GM18498 (cell line): ENCODE measurements around the gene CRABP1.

Source experiments
- ATAC-seq: cut with Tn5 transposase; IDR thresholded peaks from one replicate; pipeline ENCODE4 v1.9.1; 2021; ENCODE audit warnings: mild to moderate bottlenecking, moderate library complexity; ENCODE audit not compliant: unreplicated experiment

CRABP1 gene

GRCh38 chr15:78397382-78397781 is 57.2 kb downstream of the CRABP1 start:
- no peak for ATAC-seq
